Measurements from ENCODE around the gene GAB4.

Gene GAB4

DNA sequence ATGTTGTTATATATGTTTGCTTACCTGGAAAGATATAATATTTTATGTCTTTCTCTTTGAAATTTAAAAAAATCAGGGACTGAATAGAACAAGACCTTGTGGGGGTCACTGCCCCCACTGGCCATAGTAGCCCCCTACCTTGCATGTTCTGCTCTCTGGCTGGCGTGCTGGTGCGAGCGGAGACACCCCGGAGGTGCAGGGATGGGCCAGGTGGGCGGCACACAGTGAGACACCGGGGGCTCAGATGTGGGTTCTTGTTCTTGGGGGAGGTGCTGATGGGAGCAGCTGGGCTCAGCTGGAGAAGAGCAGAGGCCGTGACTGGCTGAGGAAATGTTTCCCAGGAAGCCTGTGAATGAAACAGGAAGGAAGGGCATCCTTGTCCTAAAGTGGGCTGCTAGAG lies 20.2 kb downstream of the GAB4 start:
- FAIRE-seq: no peak
- DNase-seq (ENCODE audit: insufficient read length, low spot score): no peak
- no peak for TF ChIP-seq TAF1 (IDR thresholded peaks at IDR 0.05; ENCODE audit: low read depth, low read length)
- no peak for TF ChIP-seq SPI1 (IDR thresholded peaks at IDR 0.05; ENCODE audit: low read depth, low read length)
- TF ChIP-seq PAX5 (IDR thresholded peaks at IDR 0.05; ENCODE audit: insufficient read depth, low read length, severe bottlenecking): no peak
- no peak for TF ChIP-seq POLR2AphosphoS5 (IDR thresholded peaks at IDR 0.05; ENCODE audit: low read depth, low read length)
- TF ChIP-seq POLR2A (IDR thresholded peaks at IDR 0.05; ENCODE audit: low read depth, low read length): no peak
- TF ChIP-seq POU2F2 (IDR thresholded peaks at IDR 0.05; ENCODE audit: low read depth, low read length): no peak

GRCh38 chr22:16975155-16975885 lies 32.7 kb downstream of the GAB4 start:
- FAIRE-seq: no peak
- TF ChIP-seq TAF1 (IDR thresholded peaks at IDR 0.05; ENCODE audit: low read depth, low read length) (no peak), PAX5 (IDR thresholded peaks at IDR 0.05; ENCODE audit: insufficient read depth, low read length, severe bottlenecking) (no peak), POLR2AphosphoS5 (IDR thresholded peaks at IDR 0.05; ENCODE audit: low read depth, low read length) (no peak), SPI1 (IDR thresholded peaks at IDR 0.05; ENCODE audit: low read depth, low read length) (no peak), POU2F2 (IDR thresholded peaks at IDR 0.05; ENCODE audit: low read depth, low read length) (no peak), POLR2A (IDR thresholded peaks at IDR 0.05; ENCODE audit: low read depth, low read length) (no peak)

GRCh38 chr22:16974298-16975084 lies 33.5 kb downstream of the GAB4 start:
- FAIRE-seq (no peak), DNase-seq (ENCODE audit: insufficient read length, low spot score) (no peak)
- TF ChIP-seq SPI1 (IDR thresholded peaks at IDR 0.05; ENCODE audit: low read depth, low read length) (no peak), POLR2A (IDR thresholded peaks at IDR 0.05; ENCODE audit: low read depth, low read length) (no peak), PAX5 (IDR thresholded peaks at IDR 0.05; ENCODE audit: insufficient read depth, low read length, severe bottlenecking) (no peak), POU2F2 (IDR thresholded peaks at IDR 0.05; ENCODE audit: low read depth, low read length) (no peak), POLR2AphosphoS5 (IDR thresholded peaks at IDR 0.05; ENCODE audit: low read depth, low read length) (no peak), TAF1 (IDR thresholded peaks at IDR 0.05; ENCODE audit: low read depth, low read length) (no peak)

More at GRCh38 chr22:16975155-16975885, 32.7 kb downstream of the GAB4 start:
- no peak for DNase-seq (ENCODE audit: insufficient read length, low spot score)

DNA sequence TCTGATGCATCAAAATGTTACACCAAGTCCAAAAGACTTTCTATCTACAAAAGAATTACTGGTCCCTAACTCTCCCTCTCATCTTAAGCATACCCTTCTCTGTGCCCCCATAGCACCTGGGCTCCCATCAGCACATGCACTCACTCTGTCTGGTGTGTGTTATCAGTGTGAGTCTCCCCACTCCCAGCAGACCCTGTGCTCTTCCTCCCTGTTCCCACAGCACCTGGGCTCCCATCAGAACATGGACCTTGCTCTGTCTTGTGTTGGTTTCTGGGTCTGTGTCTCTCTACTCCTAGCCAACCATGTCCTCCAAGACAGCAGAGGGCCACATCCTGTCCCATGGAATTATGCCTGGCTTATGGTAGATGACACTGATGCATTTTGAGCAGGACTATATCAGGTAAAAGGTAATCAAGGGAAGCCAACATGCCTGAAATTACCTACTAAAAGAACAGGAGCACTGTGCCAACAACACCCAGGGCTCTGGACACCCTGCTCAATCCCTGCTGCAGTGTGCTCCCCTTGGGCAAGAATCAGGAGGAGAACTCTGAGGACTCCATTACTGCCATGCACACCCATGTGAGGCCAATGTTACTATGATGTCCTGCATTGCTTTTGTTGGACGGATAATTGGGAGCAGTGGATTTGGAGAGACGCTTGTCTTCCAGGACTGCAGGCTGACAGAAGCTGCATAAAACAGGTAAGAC lies 34.3 kb downstream of the GAB4 start:
- FAIRE-seq (no peak), DNase-seq (ENCODE audit: insufficient read length, low spot score) (no peak)
- TF ChIP-seq POLR2AphosphoS5 (IDR thresholded peaks at IDR 0.05; ENCODE audit: low read depth, low read length) (no peak), TAF1 (IDR thresholded peaks at IDR 0.05; ENCODE audit: low read depth, low read length) (no peak), SPI1 (IDR thresholded peaks at IDR 0.05; ENCODE audit: low read depth, low read length) (no peak), POLR2A (IDR thresholded peaks at IDR 0.05; ENCODE audit: low read depth, low read length) (no peak), POU2F2 (IDR thresholded peaks at IDR 0.05; ENCODE audit: low read depth, low read length) (no peak), PAX5 (IDR thresholded peaks at IDR 0.05; ENCODE audit: insufficient read depth, low read length, severe bottlenecking) (no peak)

DNA sequence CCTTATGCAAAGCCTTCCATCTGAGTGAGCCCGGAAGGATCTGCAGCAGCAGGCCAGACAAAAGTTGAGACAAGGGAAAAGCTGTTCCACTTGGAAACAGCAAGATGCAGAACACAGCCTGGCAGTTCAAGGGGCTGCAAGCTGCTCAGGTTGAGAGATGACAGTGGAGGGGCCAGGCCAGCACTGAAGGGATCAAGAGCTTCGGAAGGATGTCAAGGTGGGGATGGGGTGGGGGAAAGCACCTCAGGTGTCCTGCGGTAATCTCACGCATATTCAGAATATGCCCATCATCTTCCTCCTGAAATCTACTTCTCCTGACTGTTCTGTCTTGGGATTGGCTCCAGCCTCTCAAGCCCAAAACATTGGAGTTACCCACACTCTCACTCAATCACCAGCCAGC lies 35.7 kb downstream of the GAB4 start:
- no peak for FAIRE-seq
- TF ChIP-seq PAX5 (IDR thresholded peaks at IDR 0.05; ENCODE audit: insufficient read depth, low read length, severe bottlenecking) (no peak), POU2F2 (IDR thresholded peaks at IDR 0.05; ENCODE audit: low read depth, low read length) (no peak), SPI1 (IDR thresholded peaks at IDR 0.05; ENCODE audit: low read depth, low read length) (no peak), TAF1 (IDR thresholded peaks at IDR 0.05; ENCODE audit: low read depth, low read length) (no peak), POLR2A (IDR thresholded peaks at IDR 0.05; ENCODE audit: low read depth, low read length) (no peak), POLR2AphosphoS5 (IDR thresholded peaks at IDR 0.05; ENCODE audit: low read depth, low read length) (no peak)
- DNase-seq (ENCODE audit: insufficient read length, low spot score): no peak

- TF ChIP-seq POLR2AphosphoS5 (IDR thresholded peaks at IDR 0.05; ENCODE audit: low read depth, low read length): no peak
- TF ChIP-seq POU2F2 (IDR thresholded peaks at IDR 0.05; ENCODE audit: low read depth, low read length): no peak
- TF ChIP-seq TAF1 (IDR thresholded peaks at IDR 0.05; ENCODE audit: low read depth, low read length): no peak
- no peak for TF ChIP-seq SPI1 (IDR thresholded peaks at IDR 0.05; ENCODE audit: low read depth, low read length)
- no peak for TF ChIP-seq PAX5 (IDR thresholded peaks at IDR 0.05; ENCODE audit: insufficient read depth, low read length, severe bottlenecking)
- no peak for TF ChIP-seq POLR2A (IDR thresholded peaks at IDR 0.05; ENCODE audit: low read depth, low read length)
- FAIRE-seq: no peak
- DNase-seq (ENCODE audit: insufficient read length, low spot score): no peak
These were observed 37.6 kb downstream of the GAB4 start for GRCh38 chr22:16970446-16970845.

DNA sequence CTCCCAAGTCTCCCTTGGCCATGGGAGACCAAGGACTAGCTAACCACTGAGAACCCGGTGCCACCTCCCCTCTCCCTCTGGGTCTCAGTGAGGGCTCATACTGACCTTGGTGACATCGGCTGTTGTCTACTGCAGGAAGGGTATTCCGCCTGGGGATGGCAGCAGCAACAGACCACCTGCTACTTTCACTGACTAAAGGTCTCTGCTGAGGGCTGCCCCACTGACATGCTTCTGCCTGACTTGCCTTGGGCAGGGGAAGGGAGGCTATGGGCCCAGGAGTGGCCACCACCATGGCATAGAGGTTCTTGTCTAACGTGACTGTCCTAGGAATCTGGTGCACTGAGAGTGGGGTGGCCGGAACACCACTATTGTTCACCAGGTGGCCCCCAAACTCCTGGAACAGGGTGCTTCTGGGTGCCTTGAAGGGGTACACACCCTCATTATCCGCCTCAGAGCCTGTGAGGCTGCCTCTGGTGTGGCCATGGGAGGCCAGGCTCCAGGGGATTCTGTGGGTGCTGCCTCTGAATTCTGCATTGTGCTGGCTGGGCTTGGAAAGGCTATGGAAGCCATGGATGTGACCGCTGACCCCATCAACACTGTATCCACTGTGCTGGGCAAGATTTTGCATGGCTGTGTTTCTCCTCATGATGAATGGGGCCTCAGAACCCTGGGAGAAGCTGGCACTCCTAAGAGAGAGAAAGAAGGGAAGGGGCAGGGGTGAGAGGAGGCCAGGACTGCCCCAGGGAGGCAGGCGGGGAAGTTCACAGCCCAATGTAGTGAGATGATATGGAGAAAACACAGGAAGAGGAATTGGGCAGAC lies 38.3 kb downstream of the GAB4 start:
- no peak for FAIRE-seq
- DNase-seq (ENCODE audit: insufficient read length, low spot score): no peak
- TF ChIP-seq POLR2AphosphoS5 (IDR thresholded peaks at IDR 0.05; ENCODE audit: low read depth, low read length) (no peak), SPI1 (IDR thresholded peaks at IDR 0.05; ENCODE audit: low read depth, low read length) (no peak), POU2F2 (IDR thresholded peaks at IDR 0.05; ENCODE audit: low read depth, low read length) (no peak), POLR2A (IDR thresholded peaks at IDR 0.05; ENCODE audit: low read depth, low read length) (no peak), PAX5 (IDR thresholded peaks at IDR 0.05; ENCODE audit: insufficient read depth, low read length, severe bottlenecking) (no peak), TAF1 (IDR thresholded peaks at IDR 0.05; ENCODE audit: low read depth, low read length) (no peak)

GRCh38 chr22:16968218-16968595 lies 39.8 kb downstream of the GAB4 start:
- DNase-seq (ENCODE audit: insufficient read length, low spot score) (no peak), FAIRE-seq (no peak)
- TF ChIP-seq PAX5 (IDR thresholded peaks at IDR 0.05; ENCODE audit: insufficient read depth, low read length, severe bottlenecking) (no peak), POLR2AphosphoS5 (IDR thresholded peaks at IDR 0.05; ENCODE audit: low read depth, low read length) (no peak), POU2F2 (IDR thresholded peaks at IDR 0.05; ENCODE audit: low read depth, low read length) (no peak), TAF1 (IDR thresholded peaks at IDR 0.05; ENCODE audit: low read depth, low read length) (no peak), SPI1 (IDR thresholded peaks at IDR 0.05; ENCODE audit: low read depth, low read length) (no peak), POLR2A (IDR thresholded peaks at IDR 0.05; ENCODE audit: low read depth, low read length) (no peak)

Data from GM12891 (cell line).